Thyroid gland (tissue), 4 donors: ENCODE measurements around the gene PNPLA3.

ENCODE experiments used
- POLR2A ChIP-seq, 2 donors: fragments of 450-650 bp; IDR thresholded peaks; one replicate each; pipeline ENCODE4 v1.6.1; 2017; ENCODE audit warnings: antibody characterized with exemption in 2 of 2, mild to moderate bottlenecking in 2 of 2, moderate library complexity in 1 of 2
- TF ChIP-seq, protein P1 (sequence below), 6 experiments: fragments of 200-600 bp in 3 of 6; fragments of 450-650 bp in 3 of 6; sonication (generic) in 3 of 6; IDR thresholded peaks; one replicate each; pipeline ENCODE4 v1.5.1; 2016 to 2019; ENCODE audit warnings: antibody characterized with exemption in 6 of 6, mild to moderate bottlenecking in 2 of 6, inconsistent platforms in 1 of 6, moderate library complexity in 1 of 6

DNA sequence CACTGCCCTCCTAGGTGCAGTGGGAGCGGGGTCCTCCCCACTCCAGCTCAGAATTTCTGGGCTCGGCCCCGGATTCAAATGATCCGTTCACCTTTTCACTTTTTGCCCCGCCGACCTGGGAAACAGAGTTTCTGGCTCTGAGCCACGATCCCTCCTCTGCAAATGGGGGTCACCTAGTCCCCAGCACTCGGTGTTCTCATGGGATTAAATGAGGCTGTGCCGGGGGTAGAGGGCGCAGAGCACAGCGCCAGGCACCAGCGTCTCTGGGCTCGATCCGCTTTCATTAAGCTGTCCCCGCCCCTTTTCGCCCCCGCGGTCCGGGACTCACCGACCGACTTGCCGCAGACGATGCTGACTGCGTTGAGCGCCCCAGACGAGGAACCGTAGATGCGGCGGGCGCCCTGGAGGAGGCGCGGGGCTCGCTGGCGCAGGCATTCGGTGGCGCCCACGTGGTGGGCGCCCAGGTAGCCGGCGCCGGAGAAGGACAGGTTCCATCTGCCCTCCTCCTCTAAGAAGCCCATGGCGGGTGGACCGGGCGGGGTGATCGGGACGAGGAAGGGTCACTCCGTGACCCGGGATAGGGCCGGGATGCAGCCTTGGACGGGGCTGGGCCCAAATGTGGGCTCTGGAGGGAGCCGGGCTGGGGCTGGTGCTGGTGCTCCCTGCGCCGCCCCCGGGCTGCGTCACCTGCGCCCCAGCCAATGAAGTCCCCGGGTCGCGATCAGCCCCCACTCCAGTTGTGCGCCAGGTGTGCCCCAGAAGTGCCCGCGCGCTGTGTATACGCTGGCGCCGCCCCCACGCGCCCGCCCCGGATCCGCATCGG, 32.0 kb upstream of the PNPLA3 start, which contains the start of gene PNPLA5:
- TF ChIP-seq, protein P1, sequence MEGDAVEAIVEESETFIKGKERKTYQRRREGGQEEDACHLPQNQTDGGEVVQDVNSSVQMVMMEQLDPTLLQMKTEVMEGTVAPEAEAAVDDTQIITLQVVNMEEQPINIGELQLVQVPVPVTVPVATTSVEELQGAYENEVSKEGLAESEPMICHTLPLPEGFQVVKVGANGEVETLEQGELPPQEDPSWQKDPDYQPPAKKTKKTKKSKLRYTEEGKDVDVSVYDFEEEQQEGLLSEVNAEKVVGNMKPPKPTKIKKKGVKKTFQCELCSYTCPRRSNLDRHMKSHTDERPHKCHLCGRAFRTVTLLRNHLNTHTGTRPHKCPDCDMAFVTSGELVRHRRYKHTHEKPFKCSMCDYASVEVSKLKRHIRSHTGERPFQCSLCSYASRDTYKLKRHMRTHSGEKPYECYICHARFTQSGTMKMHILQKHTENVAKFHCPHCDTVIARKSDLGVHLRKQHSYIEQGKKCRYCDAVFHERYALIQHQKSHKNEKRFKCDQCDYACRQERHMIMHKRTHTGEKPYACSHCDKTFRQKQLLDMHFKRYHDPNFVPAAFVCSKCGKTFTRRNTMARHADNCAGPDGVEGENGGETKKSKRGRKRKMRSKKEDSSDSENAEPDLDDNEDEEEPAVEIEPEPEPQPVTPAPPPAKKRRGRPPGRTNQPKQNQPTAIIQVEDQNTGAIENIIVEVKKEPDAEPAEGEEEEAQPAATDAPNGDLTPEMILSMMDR (IDR thresholded peaks at IDR 0.05), result no peak
- TF ChIP-seq POLR2A (IDR thresholded peaks at IDR 0.05), result no peak
